Measurements from ENCODE around the gene DSCAM.

DSCAM gene

DNA sequence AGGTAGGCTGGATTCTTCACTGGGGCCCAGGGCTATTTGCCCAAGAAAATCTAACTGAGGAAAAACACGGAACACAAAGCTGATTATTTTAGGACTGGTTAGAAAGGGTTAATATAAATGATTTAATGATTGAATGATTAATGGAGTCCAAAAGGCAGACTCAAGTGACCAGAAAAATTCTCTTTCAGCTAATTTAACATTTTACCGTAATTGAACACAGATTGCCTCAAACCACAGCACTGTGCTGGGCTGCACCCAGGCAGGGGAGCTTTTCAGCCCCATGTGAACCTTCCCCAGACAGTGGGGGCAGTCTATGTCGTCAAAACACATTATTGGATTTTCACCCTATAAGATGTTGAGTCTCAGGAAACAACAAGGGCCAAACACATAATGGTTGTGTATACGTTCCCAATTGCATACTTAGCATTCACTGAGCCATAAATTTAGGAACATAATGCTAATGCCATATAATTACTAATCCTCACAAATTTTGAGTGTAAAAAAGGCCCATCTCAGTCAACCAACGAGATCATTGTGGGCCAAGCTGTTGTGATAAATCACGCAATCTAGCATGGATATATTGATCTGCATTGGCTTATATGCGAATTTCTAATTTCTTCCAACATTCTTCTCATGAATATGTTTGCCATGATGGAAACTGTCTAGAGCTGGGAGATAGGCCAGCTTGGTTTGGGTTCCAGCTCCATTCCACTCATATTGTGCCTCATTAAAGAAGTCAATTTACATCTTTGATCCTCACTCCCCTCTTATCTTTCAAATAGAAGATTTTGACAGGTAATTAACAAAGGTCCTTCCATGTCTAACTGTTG, 27.7 kb downstream of the DSCAM start:
- Mint-ChIP-seq H3K36me3 (ENCODE audit: low read depth) (no peaks in the 10 kb centered on the region), H3K27me3 (no peaks in the 10 kb centered on the region), H3K4me3 (no peak overlapping the region), H3K4me1 (no peaks in the 10 kb centered on the region), H3K27ac (no peak overlapping the region), H3K9me3 (peaks cover 12% of the 10 kb centered on the region)
- DNase-seq, result no peak
- no peak for ATAC-seq

DNA sequence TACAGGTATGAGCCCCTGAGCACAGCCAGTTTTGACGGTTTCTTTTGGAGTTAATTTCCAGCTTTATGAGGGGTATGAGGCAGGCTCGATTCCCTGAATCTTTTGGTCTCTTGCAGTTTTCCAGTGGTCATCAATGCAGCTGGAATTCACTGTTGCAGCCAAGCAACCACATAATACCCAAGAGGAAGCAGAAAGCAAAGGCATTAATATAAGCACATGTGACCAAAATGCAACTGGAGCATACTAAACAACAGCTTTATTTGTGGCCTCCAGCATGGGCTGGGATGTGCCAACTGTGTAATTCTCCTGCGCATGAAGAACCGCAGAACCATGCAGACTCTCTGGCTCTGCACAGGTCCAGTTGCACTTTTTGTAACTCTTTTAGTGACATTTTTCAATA, 33.0 kb downstream of the DSCAM start:
- H3K4me3 Mint-ChIP-seq, result no peak overlapping the region
- no peaks in the 10 kb centered on the region for H3K36me3 Mint-ChIP-seq (ENCODE audit: low read depth)
- H3K4me1 Mint-ChIP-seq, result no peaks in the 10 kb centered on the region
- DNase-seq, result no peak
- no peaks in the 10 kb centered on the region for H3K27me3 Mint-ChIP-seq
- no peaks in the 10 kb centered on the region for H3K9me3 Mint-ChIP-seq
- ATAC-seq, result no peak
- no peak overlapping the region for H3K27ac Mint-ChIP-seq

DNA sequence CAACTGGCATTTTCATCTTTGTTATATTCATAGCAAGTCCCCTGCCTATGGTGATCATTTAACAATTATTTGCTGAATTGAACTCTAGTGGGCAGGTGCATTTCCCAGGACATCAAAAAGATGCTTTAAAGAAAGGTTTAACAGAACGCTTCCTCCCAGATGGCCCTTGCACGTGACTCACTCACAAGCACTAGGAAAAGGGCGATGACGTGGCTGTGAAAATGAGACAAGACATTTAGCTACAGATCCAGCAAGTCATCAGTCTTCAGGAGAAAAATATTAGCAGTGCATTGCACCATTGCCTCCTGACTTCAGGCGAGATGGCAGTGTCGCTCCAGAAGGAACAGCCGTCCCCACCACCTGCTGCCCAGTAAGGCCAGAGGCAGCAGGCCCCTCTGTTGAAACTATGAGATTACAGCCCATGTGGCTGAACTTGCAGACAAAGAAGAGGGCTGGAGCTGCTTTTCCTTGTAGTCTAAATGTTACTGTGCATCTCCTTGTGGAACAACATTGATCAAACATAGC, 37.2 kb downstream of the DSCAM start:
- H3K4me3 Mint-ChIP-seq, result no peak overlapping the region
- no peaks in the 10 kb centered on the region for H3K4me1 Mint-ChIP-seq
- H3K36me3 Mint-ChIP-seq (ENCODE audit: low read depth), result no peaks in the 10 kb centered on the region
- ATAC-seq, result no peak
- no peak overlapping the region for H3K27ac Mint-ChIP-seq
- no peaks in the 10 kb centered on the region for H3K27me3 Mint-ChIP-seq
- no peak for DNase-seq
- peaks cover 5% of the 10 kb centered on the region for H3K9me3 Mint-ChIP-seq

DNA sequence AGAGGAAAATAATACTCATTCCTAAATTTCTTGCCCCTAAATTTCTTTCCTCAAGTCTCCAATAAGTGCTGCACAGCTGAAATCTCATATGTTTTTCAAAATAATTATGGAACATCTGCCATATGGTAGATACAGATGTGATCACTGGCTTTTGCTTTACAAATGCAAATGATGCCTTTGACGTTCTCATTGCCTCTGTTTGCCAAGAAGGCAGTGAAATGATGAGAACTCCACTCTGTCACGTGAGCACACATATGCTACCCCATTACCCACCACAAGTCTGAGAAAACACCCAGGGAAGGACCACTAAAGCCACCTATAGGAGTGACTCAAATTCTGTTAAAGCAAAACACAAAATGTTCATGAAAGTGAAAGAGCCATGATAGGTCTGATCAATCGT, 43.9 kb downstream of the DSCAM start:
- DNase-seq, result no peak
- H3K9me3 Mint-ChIP-seq, result peaks cover 28% of the 10 kb centered on the region
- no peak overlapping the region for H3K27ac Mint-ChIP-seq
- H3K4me1 Mint-ChIP-seq, result no peaks in the 10 kb centered on the region
- peaks cover 2% of the 10 kb centered on the region for H3K27me3 Mint-ChIP-seq
- no peak for ATAC-seq
- H3K4me3 Mint-ChIP-seq, result no peak overlapping the region
- peaks cover 2% of the 10 kb centered on the region for H3K36me3 Mint-ChIP-seq (ENCODE audit: low read depth)

DNA sequence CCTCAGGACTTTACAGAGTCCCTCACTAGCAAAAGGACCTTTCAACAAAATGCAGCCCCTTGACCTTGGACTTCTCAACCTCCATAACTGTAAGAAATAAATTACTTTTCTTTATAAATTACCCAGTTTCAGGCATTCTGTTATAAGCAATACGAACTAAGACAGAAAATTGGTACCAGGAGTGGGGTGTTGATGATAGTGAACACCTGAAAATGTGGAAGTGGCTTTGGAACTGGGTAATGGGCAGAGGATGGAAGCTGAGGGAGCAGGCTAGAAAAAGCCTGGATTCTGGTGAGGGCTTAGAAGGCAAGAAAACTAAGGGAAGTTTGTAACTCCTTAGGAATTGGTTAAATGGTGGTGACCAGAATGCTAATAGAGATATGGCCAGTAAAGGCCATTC, 46.8 kb downstream of the DSCAM start:
- Mint-ChIP-seq H3K9me3 (peaks cover 34% of the 10 kb centered on the region), H3K27ac (no peak overlapping the region), H3K36me3 (ENCODE audit: low read depth) (peaks cover 2% of the 10 kb centered on the region), H3K4me1 (no peaks in the 10 kb centered on the region), H3K4me3 (no peak overlapping the region), H3K27me3 (peaks cover 2% of the 10 kb centered on the region)
- DNase-seq, result no peak
- no peak for ATAC-seq

DNA sequence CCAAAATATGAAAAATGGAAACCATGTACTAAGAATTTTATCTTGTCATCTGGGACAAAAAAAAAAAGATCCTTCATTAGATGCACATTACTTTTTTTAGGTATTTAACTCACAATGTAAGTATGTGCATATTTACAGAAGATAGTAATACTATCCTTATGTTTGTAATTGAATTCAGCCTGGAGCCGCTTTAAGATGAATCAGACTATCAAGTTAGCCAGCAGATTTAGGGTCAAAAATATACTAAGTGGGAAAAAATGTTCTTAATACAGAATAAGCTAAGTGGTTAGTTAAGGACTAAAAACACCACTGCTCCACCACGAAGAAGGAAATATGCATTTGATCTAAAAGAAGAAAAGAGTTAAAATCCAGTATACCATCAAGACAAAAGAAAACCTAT, 49.1 kb downstream of the DSCAM start:
- Mint-ChIP-seq H3K4me1 (no peaks in the 10 kb centered on the region), H3K4me3 (no peak overlapping the region), H3K27me3 (no peaks in the 10 kb centered on the region), H3K9me3 (peaks cover 25% of the 10 kb centered on the region), H3K27ac (no peak overlapping the region), H3K36me3 (ENCODE audit: low read depth) (peaks cover 2% of the 10 kb centered on the region)
- ATAC-seq, result no peak
- no peak for DNase-seq

DNA sequence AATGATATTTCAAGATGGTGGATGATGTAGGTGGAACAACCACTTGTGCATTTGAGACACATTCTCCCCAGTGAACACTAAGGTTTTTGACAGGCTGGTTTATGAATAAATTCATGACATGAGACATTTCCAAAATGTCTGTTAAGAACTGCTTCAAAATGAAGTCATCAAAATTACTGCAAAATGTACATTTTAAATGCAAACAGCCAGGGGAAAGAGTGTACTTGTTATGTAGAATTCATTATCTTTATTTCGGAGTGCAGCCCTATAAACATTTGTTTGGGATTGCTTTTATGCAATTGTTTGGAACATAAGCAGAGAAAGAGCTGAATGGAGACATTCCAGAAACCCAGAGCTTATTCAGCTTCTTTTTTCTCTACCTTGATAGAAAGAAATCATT, 49.5 kb downstream of the DSCAM start:
- no peak overlapping the region for H3K27ac Mint-ChIP-seq
- no peak for DNase-seq
- no peak overlapping the region for H3K4me3 Mint-ChIP-seq
- ATAC-seq, result no peak
- no peaks in the 10 kb centered on the region for H3K27me3 Mint-ChIP-seq
- H3K9me3 Mint-ChIP-seq, result peaks cover 25% of the 10 kb centered on the region
- H3K4me1 Mint-ChIP-seq, result no peaks in the 10 kb centered on the region
- peaks cover 2% of the 10 kb centered on the region for H3K36me3 Mint-ChIP-seq (ENCODE audit: low read depth)

DNA sequence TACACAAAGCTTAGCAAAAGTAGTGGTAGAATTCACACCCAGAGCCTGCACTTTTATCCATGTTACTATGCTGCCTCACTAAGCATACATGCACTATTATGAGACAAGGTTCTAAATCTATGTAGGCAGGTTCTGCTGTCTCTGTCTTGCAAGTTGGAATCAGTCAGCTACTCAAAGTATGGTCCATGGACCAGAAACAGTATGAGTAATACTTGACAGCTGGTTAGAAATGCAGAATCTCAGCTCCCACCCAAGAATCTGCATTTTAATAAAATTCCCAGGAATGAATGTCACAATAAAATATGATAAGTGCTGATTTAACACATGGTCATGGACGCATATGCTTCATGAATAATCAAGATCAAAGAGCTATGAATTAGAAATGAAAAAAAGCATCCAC, 50.5 kb downstream of the DSCAM start:
- H3K9me3 Mint-ChIP-seq, result peaks cover 25% of the 10 kb centered on the region
- H3K36me3 Mint-ChIP-seq (ENCODE audit: low read depth), result peaks cover 2% of the 10 kb centered on the region
- no peak for ATAC-seq
- no peak overlapping the region for H3K27ac Mint-ChIP-seq
- DNase-seq, result no peak
- no peak overlapping the region for H3K4me3 Mint-ChIP-seq
- no peaks in the 10 kb centered on the region for H3K27me3 Mint-ChIP-seq
- no peaks in the 10 kb centered on the region for H3K4me1 Mint-ChIP-seq

DNA sequence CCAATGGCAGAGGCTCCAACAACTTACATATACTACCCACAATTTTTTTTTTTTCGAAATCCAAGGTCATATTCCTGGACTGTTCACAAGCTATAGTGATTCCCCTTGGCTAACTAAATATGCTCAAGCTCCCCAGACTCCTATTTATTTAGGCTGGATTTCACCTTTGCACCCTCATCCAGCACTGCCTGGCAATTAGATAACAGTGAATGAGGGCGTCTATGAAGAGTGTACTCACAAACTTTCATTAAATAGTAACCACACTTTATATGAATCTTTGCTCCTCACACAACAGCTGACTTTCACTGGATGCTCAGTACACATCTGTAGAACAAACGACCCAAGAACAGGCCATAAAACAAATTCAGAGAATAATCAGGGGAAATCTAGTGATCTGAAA, 51.6 kb downstream of the DSCAM start:
- ATAC-seq (no peak), DNase-seq (no peak)
- Mint-ChIP-seq H3K27me3 (no peaks in the 10 kb centered on the region), H3K4me3 (no peak overlapping the region), H3K4me1 (no peaks in the 10 kb centered on the region), H3K27ac (no peak overlapping the region), H3K36me3 (ENCODE audit: low read depth) (peaks cover 2% of the 10 kb centered on the region), H3K9me3 (peaks cover 21% of the 10 kb centered on the region)

DNA sequence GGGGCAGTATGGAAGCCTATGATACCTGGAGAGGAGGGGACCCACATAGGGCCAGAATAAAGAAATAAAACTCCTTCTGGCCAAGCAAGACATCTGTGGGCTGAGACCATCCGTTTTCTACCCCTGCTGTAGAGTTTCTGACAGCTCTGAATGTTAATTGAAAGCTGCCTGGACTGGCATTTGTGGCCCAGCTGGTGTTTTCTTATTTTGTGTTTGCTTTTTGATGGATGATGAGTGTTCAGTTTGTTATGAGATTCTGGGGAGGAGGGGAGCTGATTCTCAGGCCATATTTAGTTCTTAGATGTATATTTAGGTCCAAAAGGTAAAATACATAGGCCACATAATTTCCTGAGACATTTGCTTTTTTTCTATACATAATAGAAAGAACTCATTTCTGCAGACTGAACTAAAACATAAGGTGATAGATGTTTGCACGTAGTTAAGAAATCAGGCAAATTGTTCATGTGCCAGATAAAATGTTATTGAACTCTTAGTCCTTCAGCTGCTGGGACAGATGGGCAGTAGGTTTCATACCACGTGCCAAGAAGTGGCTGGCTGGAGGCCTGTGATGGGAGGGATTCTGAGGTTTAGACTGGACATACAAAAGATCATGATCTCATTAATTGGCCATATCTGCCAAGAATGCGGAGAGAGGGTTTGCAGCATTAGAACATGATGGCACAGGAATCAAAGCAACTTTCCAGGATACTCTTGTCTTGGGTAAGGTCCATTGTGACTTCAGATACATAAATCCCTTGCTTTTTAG, 54.1 kb downstream of the DSCAM start:
- ATAC-seq (no peak), DNase-seq (no peak)
- Mint-ChIP-seq H3K27me3 (no peaks in the 10 kb centered on the region), H3K27ac (no peak overlapping the region), H3K4me3 (no peak overlapping the region), H3K4me1 (no peaks in the 10 kb centered on the region), H3K9me3 (peaks cover 12% of the 10 kb centered on the region), H3K36me3 (ENCODE audit: low read depth) (no peaks in the 10 kb centered on the region)

DNA sequence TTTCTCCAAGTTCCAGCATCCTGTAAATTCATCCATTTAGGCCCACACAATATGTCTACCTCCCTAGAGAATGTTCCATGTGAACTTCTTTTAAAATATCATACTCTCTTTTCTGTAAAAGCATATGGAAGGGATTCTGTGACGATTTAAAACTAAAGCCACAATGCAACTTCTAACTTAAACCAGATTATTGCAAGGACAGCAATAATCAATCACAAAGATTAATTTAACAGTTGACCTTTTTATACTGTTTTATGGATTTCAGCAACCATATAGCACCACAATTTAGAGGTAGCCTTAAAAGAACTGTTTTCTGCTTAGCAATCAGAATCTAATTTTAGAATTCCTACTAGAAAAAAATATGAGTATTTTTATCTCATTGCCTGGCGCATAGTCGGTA, 58.3 kb downstream of the DSCAM start:
- Mint-ChIP-seq H3K4me1 (no peaks in the 10 kb centered on the region), H3K9me3 (peaks cover 3% of the 10 kb centered on the region), H3K27me3 (no peaks in the 10 kb centered on the region), H3K27ac (no peak overlapping the region), H3K4me3 (no peak overlapping the region), H3K36me3 (ENCODE audit: low read depth) (no peaks in the 10 kb centered on the region)
- ATAC-seq, result no peak
- DNase-seq, result no peak

DNA sequence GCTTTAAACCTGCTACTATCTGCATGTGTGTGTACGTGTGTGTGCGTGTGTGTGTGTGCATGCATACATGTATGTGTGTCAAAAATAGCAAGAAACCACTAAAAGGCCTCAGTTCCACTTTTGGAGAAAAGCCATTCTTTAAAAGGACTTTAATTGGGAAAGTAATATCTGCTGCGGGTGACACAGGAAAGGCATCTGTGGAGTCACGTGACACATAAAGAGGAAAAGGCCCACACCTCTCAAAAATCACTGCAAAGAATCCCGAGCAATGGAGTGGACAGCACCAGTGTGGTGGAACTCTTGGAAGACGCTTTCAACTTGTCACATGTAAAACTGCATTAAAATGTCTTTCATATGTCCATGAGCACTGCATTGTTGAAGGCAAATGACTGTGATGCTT, 63.6 kb downstream of the DSCAM start:
- DNase-seq (no peak), ATAC-seq (no peak)
- Mint-ChIP-seq H3K9me3 (no peaks in the 10 kb centered on the region), H3K27ac (no peak overlapping the region), H3K4me3 (no peak overlapping the region), H3K4me1 (no peaks in the 10 kb centered on the region), H3K36me3 (ENCODE audit: low read depth) (no peaks in the 10 kb centered on the region), H3K27me3 (no peaks in the 10 kb centered on the region)

DNA sequence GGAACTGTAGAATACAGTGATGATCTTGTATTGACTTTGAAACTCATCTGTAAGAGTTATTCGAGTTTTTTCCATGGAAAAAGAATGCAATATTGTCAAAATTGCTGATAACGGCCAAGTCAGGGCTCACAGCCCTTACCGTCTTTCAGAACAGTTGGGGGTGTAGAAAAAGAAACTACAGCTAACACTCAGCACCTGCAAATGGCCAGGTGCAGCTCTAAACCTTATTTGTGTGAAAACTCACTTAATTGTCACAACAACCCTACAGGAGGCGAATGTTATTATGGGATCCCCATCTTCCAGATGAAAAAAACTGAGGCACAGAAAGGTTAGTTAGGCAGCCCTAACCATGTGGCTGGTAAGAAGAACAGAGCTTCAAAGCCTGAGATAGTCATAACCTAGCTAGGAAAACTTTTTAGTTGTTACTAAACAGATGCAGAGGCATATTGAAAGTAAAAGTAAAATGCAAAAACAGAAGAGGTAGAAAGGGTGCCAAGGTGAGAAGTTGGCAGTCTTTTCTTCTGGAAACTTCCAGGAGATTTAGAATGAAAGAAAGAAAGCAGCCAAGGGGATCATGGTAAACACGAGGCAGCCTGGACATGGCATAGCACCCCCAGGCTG, 76.4 kb downstream of the DSCAM start:
- no peak overlapping the region for H3K4me3 Mint-ChIP-seq
- DNase-seq, result no peak
- ATAC-seq, result no peak
- H3K27ac Mint-ChIP-seq, result no peak overlapping the region
- no peaks in the 10 kb centered on the region for H3K27me3 Mint-ChIP-seq
- H3K9me3 Mint-ChIP-seq, result no peaks in the 10 kb centered on the region
- no peaks in the 10 kb centered on the region for H3K36me3 Mint-ChIP-seq (ENCODE audit: low read depth)
- no peaks in the 10 kb centered on the region for H3K4me1 Mint-ChIP-seq

DNA sequence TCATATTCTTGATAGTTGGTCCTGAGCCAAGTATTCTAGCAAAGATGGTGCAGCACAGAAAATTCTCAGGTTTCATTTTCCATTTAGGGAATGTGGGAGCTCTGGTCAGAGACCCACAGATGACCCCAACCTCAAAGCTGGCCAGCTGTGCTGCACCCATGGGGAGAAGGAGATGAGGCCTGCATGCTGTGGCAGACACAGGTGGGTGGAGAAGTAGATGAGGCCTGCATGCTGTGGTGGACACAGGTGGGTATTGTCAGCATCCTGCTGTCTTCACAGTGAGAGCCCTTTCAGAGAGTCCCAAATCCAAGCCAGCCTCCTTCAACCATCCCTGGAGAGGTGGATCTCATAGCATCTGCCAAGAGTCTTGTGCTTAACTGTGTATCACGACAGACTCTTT, 77.7 kb downstream of the DSCAM start:
- H3K27ac Mint-ChIP-seq, result no peak overlapping the region
- no peak for ATAC-seq

DNA sequence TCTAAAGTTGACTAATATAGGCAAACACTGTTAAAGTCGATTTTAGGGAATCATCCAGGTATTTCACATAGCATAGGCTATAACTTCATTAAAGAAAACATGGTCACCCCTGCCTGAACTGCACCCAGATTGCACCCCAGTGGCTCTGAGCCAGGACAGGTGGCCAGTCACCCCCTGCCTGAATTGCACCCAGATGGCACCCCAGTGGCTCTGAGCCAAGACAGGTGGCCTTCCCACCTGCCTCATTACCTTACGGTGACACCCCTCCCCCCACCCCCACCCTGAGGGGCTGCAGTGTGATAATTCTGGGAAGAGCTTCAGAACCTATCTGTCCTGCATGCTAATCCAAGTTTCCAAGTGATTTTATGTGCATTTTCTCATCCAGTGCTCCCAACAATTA, 78.9 kb downstream of the DSCAM start:
- ATAC-seq, result no peak
- H3K4me1 Mint-ChIP-seq, result no peaks in the 10 kb centered on the region
- no peak for DNase-seq
- H3K27me3 Mint-ChIP-seq, result no peaks in the 10 kb centered on the region
- no peak overlapping the region for H3K27ac Mint-ChIP-seq
- H3K36me3 Mint-ChIP-seq (ENCODE audit: low read depth), result no peaks in the 10 kb centered on the region
- H3K9me3 Mint-ChIP-seq, result no peaks in the 10 kb centered on the region
- H3K4me3 Mint-ChIP-seq, result no peak overlapping the region

More for the DNA sequence above, 77.7 kb downstream of the DSCAM start:
- Mint-ChIP-seq H3K27me3 (no peaks in the 10 kb centered on the region), H3K36me3 (ENCODE audit: low read depth) (no peaks in the 10 kb centered on the region), H3K4me1 (no peaks in the 10 kb centered on the region), H3K4me3 (no peak overlapping the region), H3K9me3 (no peaks in the 10 kb centered on the region)
- no peak for DNase-seq

Data from activated naive CD8-positive, alpha-beta T cell treated with anti-CD3 and anti-CD28 coated beads, Interleukin-2, amount 50 U/mL, for 24 hours (primary cell).